ENCODE data around the gene PIGX. TPM values are rescaled to one million over a fixed set of nuclear protein-coding genes. Genes with fewer than 3 reads are reported as not detected.

The PIGX gene
- total and polyA plus RNA-seq, 2 of the 4 experiments (the other 2 are of a cell fraction), result 9.4 to 14.5 TPM

GRCh38 chr3:196667056-196667825 lies 44.9 kb upstream of the PIGX start (continued):
- TF ChIP-seq USF2 (IDR thresholded peaks at IDR 0.05; ENCODE audit: low read depth, low read length), result no peak
- no peak for TF ChIP-seq FOS (IDR thresholded peaks at IDR 0.05; ENCODE audit: low read depth, low read length)
- no peak for TF ChIP-seq RCOR1 (IDR thresholded peaks at IDR 0.05; ENCODE audit: insufficient replicate concordance, low read length)
- no peak for TF ChIP-seq CEBPB (IDR thresholded peaks at IDR 0.05; ENCODE audit: low read depth, low read length)
- no peak for TF ChIP-seq POLR2A (IDR thresholded peaks at IDR 0.05; ENCODE audit: low read depth, low read length)
- TF ChIP-seq BHLHE40 (IDR thresholded peaks at IDR 0.05; ENCODE audit: low read depth, low read length), result no peak
- TF ChIP-seq CHD1 (IDR thresholded peaks at IDR 0.05; ENCODE audit: low read depth, low read length), result no peak
- no peak for TF ChIP-seq SMC3 (IDR thresholded peaks at IDR 0.05; ENCODE audit: low read depth, low read length)
- no peak for TF ChIP-seq RAD21 (IDR thresholded peaks at IDR 0.05; ENCODE audit: low read length)
